H54 (cell line): Measurements from ENCODE around the gene TSHZ1.

Experiments
- DNase-seq: peaks from one replicate; pipeline ENCODE4 v3.0.0; 2011; ENCODE audit warnings: low spot score, mixed read lengths; ENCODE audit not compliant: insufficient read length
- FAIRE-seq: peaks from 3 replicates; lab custom pipeline; 2011; peaks lifted over from hg19 to GRCh38; lab: Jason Lieb, UNC
- POLR2A ChIP-seq: IDR thresholded peaks from 2 replicates; pipeline ENCODE4 v1.6.1; 2011; ENCODE audit warnings: low read depth, mild to moderate bottlenecking, low read length

TSHZ1 gene

DNA sequence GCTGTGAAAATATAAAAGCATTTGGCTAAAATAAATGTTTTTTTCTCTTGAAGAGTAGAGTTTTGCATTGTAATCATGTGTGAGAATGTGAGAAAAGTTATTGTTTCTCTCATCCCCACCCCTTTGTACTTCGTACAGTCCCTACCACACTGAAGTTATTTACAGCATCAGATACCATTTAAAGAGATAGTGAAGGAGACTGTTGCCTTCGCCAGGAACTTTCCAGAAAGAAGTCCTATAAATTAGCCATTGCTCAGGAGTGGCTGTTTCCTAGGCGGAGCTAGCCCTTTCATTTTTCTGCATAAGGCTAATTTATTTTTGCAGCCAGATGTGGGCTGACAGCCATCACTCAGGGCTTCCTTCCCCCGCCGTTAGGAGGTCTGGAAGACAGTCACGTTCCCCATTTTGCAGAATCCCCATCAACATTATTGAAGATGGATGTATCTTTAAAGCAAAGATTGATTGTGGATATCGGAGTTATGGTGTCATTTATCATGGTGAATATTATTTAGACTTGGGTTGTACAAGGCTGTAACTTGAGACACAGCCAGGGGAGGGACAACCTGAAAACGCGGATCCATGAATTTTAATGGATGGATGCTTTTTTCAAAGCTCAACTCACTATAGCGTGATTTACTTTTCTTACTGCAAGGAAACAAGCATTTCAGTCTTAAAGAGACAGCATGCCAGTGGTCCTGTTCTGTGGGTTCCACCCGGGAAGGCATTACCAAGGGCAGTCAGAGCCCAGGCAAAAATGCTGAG is 17.1 kb downstream of the TSHZ1 start:
- no peak for FAIRE-seq
- TF ChIP-seq POLR2A = no peak
- no peak for DNase-seq

- TF ChIP-seq POLR2A = no peak
- FAIRE-seq (no peak), DNase-seq (no peak)
Measured at GRCh38 chr18:75228967-75229366, 18.4 kb downstream of the TSHZ1 start.

GRCh38 chr18:75229437-75229836 is 18.8 kb downstream of the TSHZ1 start:
- no peak for FAIRE-seq

GRCh38 chr18:75230163-75231052 is 19.8 kb downstream of the TSHZ1 start:
- TF ChIP-seq POLR2A = no peak
- DNase-seq = no peak
- FAIRE-seq = no peak

More at GRCh38 chr18:75229437-75229836, 18.8 kb downstream of the TSHZ1 start:
- no peak for DNase-seq
- TF ChIP-seq POLR2A = no peak

GRCh38 chr18:75231053-75231406 is 20.4 kb downstream of the TSHZ1 start:
- FAIRE-seq = no peak
- no peak for DNase-seq
- TF ChIP-seq POLR2A = no peak

- no peak for FAIRE-seq
- DNase-seq = no peak
- no peak for TF ChIP-seq POLR2A
Measured at GRCh38 chr18:75234901-75235300, 24.3 kb downstream of the TSHZ1 start.

DNA sequence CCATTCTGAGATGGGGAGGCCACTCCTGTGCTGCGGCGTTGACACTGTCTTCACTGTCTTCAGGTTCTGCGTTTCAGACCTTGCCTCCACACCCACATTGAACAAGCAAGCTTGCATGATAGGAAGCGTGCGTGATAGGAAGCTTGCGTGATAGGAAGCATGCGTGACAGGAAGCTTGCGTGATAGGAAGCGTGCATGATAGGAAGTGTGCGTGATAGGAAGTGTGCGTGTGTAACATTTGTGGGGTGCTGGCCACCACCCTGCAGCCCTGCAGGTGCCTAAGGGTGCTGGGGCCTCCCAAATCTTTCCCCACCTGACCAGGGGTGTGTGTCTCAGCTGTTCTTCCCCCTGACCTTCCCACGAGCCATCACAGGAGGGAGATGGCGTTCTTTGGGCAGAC is 25.3 kb downstream of the TSHZ1 start:
- no peak for FAIRE-seq
- no peak for TF ChIP-seq POLR2A

DNA sequence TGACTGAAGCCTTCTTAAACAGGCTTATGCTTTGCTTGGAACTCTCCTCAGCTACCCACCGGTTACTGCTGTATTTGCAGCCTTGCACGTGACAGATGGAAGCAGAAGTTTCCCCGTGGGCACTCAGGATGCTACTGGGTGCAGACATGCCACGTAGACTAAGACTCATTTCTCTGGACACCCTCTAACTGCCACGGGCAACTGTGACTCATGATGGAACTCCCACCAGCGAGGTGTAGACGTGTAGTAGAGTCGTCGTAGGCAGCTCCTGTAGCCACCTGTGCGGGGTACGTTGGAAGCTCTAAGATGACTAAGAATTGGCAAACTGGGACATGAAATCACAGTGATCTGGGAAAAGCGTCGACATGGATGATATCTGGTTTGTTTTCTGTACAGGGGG is 27.5 kb downstream of the TSHZ1 start:
- DNase-seq = no peak
- no peak for TF ChIP-seq POLR2A
- no peak for FAIRE-seq

More for the DNA sequence above, 25.3 kb downstream of the TSHZ1 start:
- no peak for DNase-seq

- FAIRE-seq (no peak), DNase-seq (no peak)
- TF ChIP-seq POLR2A = no peak
Measured at GRCh38 chr18:75238786-75239185, 28.2 kb downstream of the TSHZ1 start.

DNA sequence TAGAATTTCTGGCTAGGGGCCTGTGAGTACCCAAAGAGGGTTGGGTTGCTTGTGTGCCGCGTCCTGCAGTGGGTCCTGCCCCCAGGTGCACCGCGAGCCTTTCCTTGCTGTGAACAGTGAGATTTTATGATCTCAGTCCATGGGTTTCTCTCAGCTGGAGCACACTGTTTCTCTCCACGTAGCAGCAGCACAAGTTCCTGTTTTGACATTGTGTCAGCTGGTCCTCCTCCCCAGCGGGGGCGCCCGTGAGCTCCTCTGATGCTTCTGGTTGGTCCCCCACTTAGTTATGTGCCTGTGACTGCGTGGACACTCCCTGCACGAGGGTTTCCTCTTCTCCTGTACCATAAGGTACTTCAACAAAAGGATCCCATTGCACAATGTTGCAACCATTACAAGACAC is 29.8 kb downstream of the TSHZ1 start:
- no peak for DNase-seq
- TF ChIP-seq POLR2A = no peak
- no peak for FAIRE-seq

- no peak for FAIRE-seq
- DNase-seq = no peak
- no peak for TF ChIP-seq POLR2A
Measured at GRCh38 chr18:75241705-75242104, 31.1 kb downstream of the TSHZ1 start.

GRCh38 chr18:75244351-75245313 is 34.0 kb downstream of the TSHZ1 start:
- no peak for DNase-seq
- TF ChIP-seq POLR2A = no peak
- FAIRE-seq = no peak
